AG09309 (cell line): ENCODE data around the gene PGM5.

ENCODE experiments used
- DNase-seq: peaks from one replicate; pipeline ENCODE4 v3.0.0-alpha.2; 2010; ENCODE audit warnings: low read depth
- H3K4me3 ChIP-seq: 2 replicates; pipeline ENCODE4 v1.5.1; 2011; ENCODE audit warnings: mild to moderate bottlenecking, low read depth, low read length, moderate library complexity; ENCODE audit not compliant: control insufficient read depth
- TF ChIP-seq, protein P1 (sequence below): IDR thresholded peaks from 2 replicates; pipeline ENCODE4 v1.5.1; 2011; ENCODE audit warnings: mild to moderate bottlenecking, low read depth, low read length, inconsistent platforms; ENCODE audit not compliant: insufficient read depth, control insufficient read depth; ENCODE audit errors: missing control alignments

The PGM5 gene

GRCh38 chr9:68497629-68498028 is 141.2 kb downstream of the PGM5 start:
- H3K4me3 ChIP-seq: no peak overlapping the region
- TF ChIP-seq, protein P1, sequence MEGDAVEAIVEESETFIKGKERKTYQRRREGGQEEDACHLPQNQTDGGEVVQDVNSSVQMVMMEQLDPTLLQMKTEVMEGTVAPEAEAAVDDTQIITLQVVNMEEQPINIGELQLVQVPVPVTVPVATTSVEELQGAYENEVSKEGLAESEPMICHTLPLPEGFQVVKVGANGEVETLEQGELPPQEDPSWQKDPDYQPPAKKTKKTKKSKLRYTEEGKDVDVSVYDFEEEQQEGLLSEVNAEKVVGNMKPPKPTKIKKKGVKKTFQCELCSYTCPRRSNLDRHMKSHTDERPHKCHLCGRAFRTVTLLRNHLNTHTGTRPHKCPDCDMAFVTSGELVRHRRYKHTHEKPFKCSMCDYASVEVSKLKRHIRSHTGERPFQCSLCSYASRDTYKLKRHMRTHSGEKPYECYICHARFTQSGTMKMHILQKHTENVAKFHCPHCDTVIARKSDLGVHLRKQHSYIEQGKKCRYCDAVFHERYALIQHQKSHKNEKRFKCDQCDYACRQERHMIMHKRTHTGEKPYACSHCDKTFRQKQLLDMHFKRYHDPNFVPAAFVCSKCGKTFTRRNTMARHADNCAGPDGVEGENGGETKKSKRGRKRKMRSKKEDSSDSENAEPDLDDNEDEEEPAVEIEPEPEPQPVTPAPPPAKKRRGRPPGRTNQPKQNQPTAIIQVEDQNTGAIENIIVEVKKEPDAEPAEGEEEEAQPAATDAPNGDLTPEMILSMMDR: no peak
- DNase-seq: no peak

- no peak for DNase-seq
- TF ChIP-seq, protein P1: no peak
- H3K4me3 ChIP-seq: no peak overlapping the region
Measured at GRCh38 chr9:68498816-68499215, 142.4 kb downstream of the PGM5 start.

DNA sequence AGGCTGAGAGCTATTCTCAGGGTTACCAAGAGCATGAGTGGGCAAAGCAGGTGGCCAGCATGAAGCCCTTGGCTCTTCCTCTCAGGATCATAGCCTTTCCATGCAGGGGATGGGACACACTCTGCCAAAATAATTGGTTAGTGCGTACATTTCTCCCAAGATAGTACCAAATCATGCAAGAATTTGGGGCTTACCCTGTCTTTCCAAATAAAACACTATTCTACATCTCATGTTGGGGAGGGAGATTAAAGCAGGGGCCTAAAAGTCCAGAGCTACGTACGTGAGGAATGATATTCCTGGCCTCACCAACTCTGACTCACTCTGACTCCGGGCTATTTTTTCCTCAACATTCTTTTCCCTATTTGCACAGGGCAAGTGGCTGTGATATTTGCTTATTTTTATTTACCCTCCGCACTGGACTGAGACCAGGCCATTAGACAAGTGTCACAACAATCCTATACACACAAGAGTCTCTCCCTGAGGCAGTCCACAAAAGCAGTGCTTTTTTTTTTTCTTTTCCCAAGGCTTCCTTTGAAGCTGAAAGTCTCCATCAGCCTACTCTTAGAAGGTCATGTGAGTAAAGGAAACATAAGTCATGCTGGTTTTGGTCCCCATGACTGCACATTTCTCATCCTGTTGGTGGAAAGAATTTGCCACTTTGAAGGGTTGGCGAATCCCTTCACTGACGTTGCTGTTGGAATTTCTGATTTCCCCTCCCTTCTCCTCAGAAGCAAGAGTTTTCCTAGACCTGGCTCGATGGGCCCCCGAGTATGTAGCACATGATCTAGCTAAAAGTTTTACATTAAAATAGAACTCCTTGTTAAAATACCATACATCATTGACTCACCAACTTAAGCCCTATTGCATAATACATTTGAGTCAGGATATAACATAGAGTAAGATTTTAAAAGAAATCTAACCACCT is 144.3 kb downstream of the PGM5 start:
- no peak for DNase-seq
- TF ChIP-seq, protein P1: no peak
- no peak overlapping the region for H3K4me3 ChIP-seq

GRCh38 chr9:68502279-68502678 is 145.9 kb downstream of the PGM5 start:
- no peak for DNase-seq
- TF ChIP-seq, protein P1: no peak
- H3K4me3 ChIP-seq: no peak overlapping the region

DNA sequence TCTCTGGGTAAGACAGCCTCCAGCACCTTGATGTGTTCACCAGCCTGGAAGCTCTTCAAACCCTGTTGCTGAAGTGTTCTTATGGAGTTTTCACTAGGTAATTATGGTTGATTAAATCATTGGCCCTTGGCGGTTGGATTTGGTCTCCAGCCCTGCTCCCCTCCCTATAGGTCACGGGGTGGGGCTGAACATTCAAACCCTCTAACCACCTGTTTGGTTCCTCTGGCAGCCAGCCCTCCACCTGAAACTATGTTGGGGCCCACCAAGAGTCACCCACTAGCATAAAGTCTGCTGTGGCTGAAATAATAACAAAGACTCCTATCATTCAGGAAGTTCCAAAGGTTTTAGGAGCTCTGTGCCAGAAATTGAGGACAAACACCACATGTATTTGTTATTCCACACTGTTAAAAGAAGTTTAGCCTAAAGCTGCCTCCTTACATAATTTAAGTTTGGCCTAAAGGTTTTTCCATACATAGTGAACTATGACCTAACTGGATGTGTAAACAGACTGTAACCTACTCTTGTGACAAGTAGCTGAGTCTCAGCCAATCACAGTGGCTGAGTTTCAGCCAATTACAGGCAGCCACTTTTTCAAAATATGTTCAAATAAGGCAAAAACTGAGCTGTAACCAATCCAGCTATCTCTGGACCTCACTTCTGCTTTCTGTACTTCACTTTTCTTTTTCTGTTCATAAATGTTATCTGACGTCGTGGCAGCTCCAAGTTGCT is 149.4 kb downstream of the PGM5 start:
- H3K4me3 ChIP-seq: no peak overlapping the region
- no peak for DNase-seq

DNA sequence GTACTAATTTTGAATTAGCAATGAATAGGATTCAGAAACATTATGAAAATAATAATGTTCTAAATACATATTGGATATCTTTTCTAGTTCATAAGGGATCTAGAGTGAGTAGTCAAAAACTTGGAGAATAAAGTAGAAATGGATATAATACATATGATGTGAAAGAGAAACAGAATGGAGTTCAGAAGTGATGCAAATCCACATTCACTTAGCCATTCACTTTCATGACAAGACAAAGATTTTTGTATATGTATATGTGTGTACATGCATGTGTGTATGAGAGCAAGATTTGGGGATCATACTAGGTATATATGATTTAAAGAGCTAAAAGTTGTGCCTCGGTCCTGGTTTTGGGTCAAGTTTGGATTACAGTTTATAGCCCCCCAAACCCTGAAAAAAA is 150.1 kb downstream of the PGM5 start:
- no peak overlapping the region for H3K4me3 ChIP-seq
- TF ChIP-seq, protein P1: no peak
- DNase-seq: no peak

More for the DNA sequence above, 149.4 kb downstream of the PGM5 start:
- TF ChIP-seq, protein P1: no peak
